ENCODE data around the gene PJA2.

Gene PJA2

GRCh38 chr5:109409844-109410388 is at the start of gene PJA2:
TSS of gene PJA2 (minus strand) at chr5:109409974. CDS start at chr5:109383433, 26,541 bp downstream.
- Histone ChIP-seq H3K4me1 (ENCODE audit: low read depth, poor library complexity, severe bottlenecking) (peaks cover 57% of the 10 kb centered on the region), H3K36me3 (ENCODE audit: insufficient read depth) (no peaks in the 10 kb centered on the region), H3K4me3 (IDR thresholded peaks at IDR 0.05; ENCODE audit: insufficient read depth, low read depth, low read length) (peak within 1 kb of the TSS; percentile 14), H2AFZ (ENCODE audit: low read depth) (peak within 1 kb of the TSS; percentile 70), H3K9ac (peak within 1 kb of the TSS; percentile 74), H3K79me2 (ENCODE audit: insufficient read depth, low read depth) (peaks cover 38% of the 10 kb centered on the region), H3K27ac (peak within 1 kb of the TSS; percentile 89), H4K20me1 (ENCODE audit: insufficient read depth) (no peaks in the 10 kb centered on the region), H3K4me2 (peak within 1 kb of the TSS; percentile 84), H3K27me3 (ENCODE audit: insufficient read depth, low read depth) (no peaks in the 10 kb centered on the region)
- TF ChIP-seq CTCF (conservative IDR thresholded peaks at IDR 0.05; ENCODE audit: low read depth, low read length), result no peak; the same call in 1 of the 2 replicates

GRCh38 chr5:109455598-109456096 is 45.9 kb upstream of the PJA2 start:
- Histone ChIP-seq H3K9ac (no peak overlapping the region), H4K20me1 (ENCODE audit: insufficient read depth) (no peaks in the 10 kb centered on the region), H3K27ac (no peak overlapping the region), H2AFZ (ENCODE audit: low read depth) (no peak overlapping the region), H3K4me2 (no peak overlapping the region), H3K27me3 (ENCODE audit: insufficient read depth, low read depth) (no peaks in the 10 kb centered on the region), H3K36me3 (ENCODE audit: insufficient read depth) (no peaks in the 10 kb centered on the region), H3K4me1 (ENCODE audit: low read depth, poor library complexity, severe bottlenecking) (no peaks in the 10 kb centered on the region), H3K79me2 (ENCODE audit: insufficient read depth, low read depth) (no peaks in the 10 kb centered on the region), H3K4me3 (IDR thresholded peaks at IDR 0.05; ENCODE audit: insufficient read depth, low read depth, low read length) (no peak overlapping the region)
- TF ChIP-seq CTCF (conservative IDR thresholded peaks at IDR 0.05; ENCODE audit: low read depth, low read length), result no peak

- no peak overlapping the region for H2AFZ ChIP-seq (ENCODE audit: low read depth)
- H3K9ac ChIP-seq, result no peak overlapping the region
- H3K4me1 ChIP-seq (ENCODE audit: low read depth, poor library complexity, severe bottlenecking), result no peaks in the 10 kb centered on the region
- TF ChIP-seq CTCF (conservative IDR thresholded peaks at IDR 0.05; ENCODE audit: low read depth, low read length), result no peak
- H3K27ac ChIP-seq, result no peak overlapping the region
- H4K20me1 ChIP-seq (ENCODE audit: insufficient read depth), result no peaks in the 10 kb centered on the region
- no peaks in the 10 kb centered on the region for H3K79me2 ChIP-seq (ENCODE audit: insufficient read depth, low read depth)
- no peaks in the 10 kb centered on the region for H3K36me3 ChIP-seq (ENCODE audit: insufficient read depth)
- no peak overlapping the region for H3K4me2 ChIP-seq
- H3K4me3 ChIP-seq (IDR thresholded peaks at IDR 0.05; ENCODE audit: insufficient read depth, low read depth, low read length), result no peak overlapping the region
- H3K27me3 ChIP-seq (ENCODE audit: insufficient read depth, low read depth), result no peaks in the 10 kb centered on the region
Observed at GRCh38 chr5:109454731-109455505, 45.1 kb upstream of the PJA2 start.

GRCh38 chr5:109453251-109453650 is 43.5 kb upstream of the PJA2 start:
- Histone ChIP-seq H3K4me2 (no peak overlapping the region), H3K79me2 (ENCODE audit: insufficient read depth, low read depth) (no peaks in the 10 kb centered on the region), H3K9ac (no peak overlapping the region), H4K20me1 (ENCODE audit: insufficient read depth) (no peaks in the 10 kb centered on the region), H3K4me3 (IDR thresholded peaks at IDR 0.05; ENCODE audit: insufficient read depth, low read depth, low read length) (no peak overlapping the region), H2AFZ (ENCODE audit: low read depth) (no peak overlapping the region), H3K36me3 (ENCODE audit: insufficient read depth) (no peaks in the 10 kb centered on the region), H3K27me3 (ENCODE audit: insufficient read depth, low read depth) (no peaks in the 10 kb centered on the region), H3K27ac (no peak overlapping the region), H3K4me1 (ENCODE audit: low read depth, poor library complexity, severe bottlenecking) (no peaks in the 10 kb centered on the region)
- TF ChIP-seq CTCF (conservative IDR thresholded peaks at IDR 0.05; ENCODE audit: low read depth, low read length), result no peak
